ENCODE measurements around the gene MRPS34.

MRPS34 gene

GRCh38 chr16:1780677-1781072, 7.7 kb upstream of the MRPS34 start:
- no peak for DNase-seq

- DNase-seq, result no peak
Observed at GRCh38 chr16:1779741-1780676, 7.1 kb upstream of the MRPS34 start.

GRCh38 chr16:1779234-1779701, 6.3 kb upstream of the MRPS34 start:
- no peak for DNase-seq

GRCh38 chr16:1778200-1779179, 5.6 kb upstream of the MRPS34 start:
- DNase-seq, result no peak

- no peak for DNase-seq
Observed at GRCh38 chr16:1777375-1778199, 4.7 kb upstream of the MRPS34 start.

GRCh38 chr16:1776991-1777374, 4.0 kb upstream of the MRPS34 start:
- no peak for DNase-seq

- no peak for DNase-seq
Observed at GRCh38 chr16:1776672-1776955, 3.7 kb upstream of the MRPS34 start.

- no peak for DNase-seq
Observed at GRCh38 chr16:1775846-1776671, 3.1 kb upstream of the MRPS34 start.

GRCh38 chr16:1775006-1775845, 2.3 kb upstream of the MRPS34 start:
- DNase-seq, result no peak

- no peak for DNase-seq
Observed at GRCh38 chr16:1774448-1774780, 1.5 kb upstream of the MRPS34 start.

- DNase-seq, result no peak
Observed at GRCh38 chr16:1773703-1774447, 941 bp upstream of the MRPS34 start.

GRCh38 chr16:1772362-1772907, 499 bp downstream of the MRPS34 start, which contains the start of gene EME2:
Gene EME2 (plus strand): TSS chr16:1772810. CDS start chr16:1773228, 418 bp downstream.
- no peak for DNase-seq

- no peak for DNase-seq
Observed at GRCh38 chr16:1771864-1772361, 1.0 kb downstream of the MRPS34 start.

GRCh38 chr16:1771188-1771863, 1.6 kb downstream of the MRPS34 start, which contains the start of gene NME3:
Gene NME3 (minus strand): TSS chr16:1771543. CDS start chr16:1771534, 9 bp downstream.
- DNase-seq, result no peak

GRCh38 chr16:1770328-1771187, 2.4 kb downstream of the MRPS34 start:
- DNase-seq, result no peak

- no peak for DNase-seq
Observed at GRCh38 chr16:1769402-1770300, 3.3 kb downstream of the MRPS34 start.
